Coronary artery (tissue), 2 donors: ENCODE data around the gene C1orf105.

Source experiments
- DNase-seq: peaks from one replicate; pipeline ENCODE4 v3.0.0-alpha.2; 2017; ENCODE audit warnings: low spot score
- H3K27ac ChIP-seq, 2 donors: fragments of 200-600 bp; sonication (generic); one replicate each; pipeline ENCODE4 v1.5.1; 2016 to 2019
- H3K4me3 ChIP-seq: fragments of 200-600 bp; sonication (generic); 2 replicates; pipeline ENCODE4 v1.5.1; 2016; ENCODE audit warnings: mild to moderate bottlenecking, moderate library complexity
- CTCF ChIP-seq: fragments of 200-600 bp; sonication (generic); IDR thresholded peaks from one replicate; pipeline ENCODE4 v1.5.1; 2019; ENCODE audit warnings: antibody characterized with exemption

C1orf105 gene

GRCh38 chr1:172453153-172453545, 32.7 kb downstream of the C1orf105 start:
- no peak overlapping the region for H3K27ac ChIP-seq
- no peak for DNase-seq
- TF ChIP-seq CTCF = no peak
- no peak overlapping the region for H3K4me3 ChIP-seq

- Histone ChIP-seq H3K4me3 (no peak overlapping the region), H3K27ac (no peak overlapping the region)
- TF ChIP-seq CTCF = no peak
- DNase-seq = no peak
Measured at GRCh38 chr1:172453607-172454006, 33.1 kb downstream of the C1orf105 start.

DNA sequence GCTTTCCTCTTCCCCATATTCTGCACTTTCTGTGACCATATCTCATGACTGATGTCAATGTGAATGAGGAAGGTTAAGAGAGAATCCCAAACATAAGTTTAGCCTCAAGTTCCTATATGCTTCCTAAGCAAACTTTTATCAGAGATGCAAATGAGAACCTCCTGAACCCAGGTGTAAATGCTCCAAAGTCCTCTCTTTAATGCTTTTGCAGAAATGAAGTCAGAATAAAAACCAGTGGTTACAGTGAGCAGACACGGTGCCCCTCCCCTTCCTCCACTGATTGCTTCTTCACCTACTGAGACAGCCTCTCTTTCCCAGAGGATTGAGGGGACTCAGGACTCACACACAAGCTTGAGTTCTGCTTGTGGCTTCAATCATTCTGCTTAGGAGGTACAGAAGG, 35.0 kb downstream of the C1orf105 start:
- no peak for TF ChIP-seq CTCF
- no peak for DNase-seq
- Histone ChIP-seq H3K27ac (no peak overlapping the region), H3K4me3 (no peak overlapping the region)

DNA sequence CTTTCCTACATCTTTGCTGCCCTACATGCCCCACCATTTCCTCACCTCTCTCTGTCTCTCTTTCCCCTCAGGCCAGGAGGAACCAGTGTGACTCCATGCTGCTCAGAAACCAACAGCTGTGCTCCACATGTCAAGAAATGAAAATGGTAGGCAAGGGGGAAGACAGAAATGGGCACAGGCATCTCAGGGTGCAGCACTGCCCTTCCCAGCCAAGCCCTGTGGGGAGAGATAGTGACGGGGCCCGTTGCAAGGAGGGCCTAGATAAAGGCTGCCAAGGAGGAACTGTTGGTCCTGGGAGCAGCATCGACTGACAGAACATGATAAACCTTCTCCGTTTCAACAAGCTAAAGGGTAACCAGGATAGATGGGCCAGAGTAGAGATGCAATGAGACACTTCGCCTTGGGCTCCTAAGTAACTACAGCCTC, 35.9 kb downstream of the C1orf105 start:
- Histone ChIP-seq H3K4me3 (no peak overlapping the region), H3K27ac (no peak overlapping the region)
- no peak for TF ChIP-seq CTCF
- no peak for DNase-seq

- no peak for DNase-seq
- TF ChIP-seq CTCF = no peak
- H3K4me3 ChIP-seq = no peak overlapping the region
- H3K27ac ChIP-seq = no peak overlapping the region
Measured at GRCh38 chr1:172457479-172458130, 37.1 kb downstream of the C1orf105 start.

GRCh38 chr1:172460177-172460576, 39.7 kb downstream of the C1orf105 start:
- no peak for DNase-seq
- Histone ChIP-seq H3K27ac (no peak overlapping the region), H3K4me3 (no peak overlapping the region)
- TF ChIP-seq CTCF = no peak

DNA sequence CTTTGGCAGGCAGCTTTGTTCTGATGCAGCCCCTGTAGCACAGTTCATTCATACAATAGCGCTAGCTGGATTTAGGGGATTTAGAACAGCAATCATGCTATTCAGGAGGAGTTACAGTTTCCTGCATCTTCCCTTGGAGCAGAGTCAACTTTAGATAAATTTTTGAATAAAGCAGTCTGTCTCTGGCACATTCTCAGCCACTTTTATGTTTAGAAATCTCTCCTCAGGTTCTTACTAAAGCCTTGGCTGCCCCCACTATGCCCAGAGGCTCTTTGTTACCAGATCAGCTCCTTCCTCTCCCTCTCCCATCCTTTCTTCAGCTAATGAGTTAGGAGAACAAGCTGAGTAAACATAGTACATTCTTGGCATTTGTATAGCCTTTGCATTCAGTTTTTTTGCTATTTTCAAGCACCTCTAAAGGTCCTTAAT, 40.4 kb downstream of the C1orf105 start:
- Histone ChIP-seq H3K27ac (no peak overlapping the region), H3K4me3 (no peak overlapping the region)
- DNase-seq = no peak
- no peak for TF ChIP-seq CTCF
